ENCODE measurements around the gene MMP11.

GRCh38 chr22:23782703-23783102, 10.1 kb downstream of the MMP11 start:
- TF ChIP-seq MAFK (IDR thresholded peaks at IDR 0.05; ENCODE audit: low read depth, low read length) (no peak), CTCF (conservative IDR thresholded peaks at IDR 0.05; ENCODE audit: low read depth, low read length) (no peak), BHLHE40 (IDR thresholded peaks at IDR 0.05; ENCODE audit: low read depth, low read length) (no peak), CEBPB (IDR thresholded peaks at IDR 0.05; ENCODE audit: low read depth, low read length) (no peak), ELK1 (IDR thresholded peaks at IDR 0.05; ENCODE audit: borderline replicate concordance, low read depth, low read length) (no peak), FOS (IDR thresholded peaks at IDR 0.05; ENCODE audit: low read depth, low read length) (no peak), MAZ (IDR thresholded peaks at IDR 0.05; ENCODE audit: borderline replicate concordance, low read depth, low read length) (no peak), RCOR1 (IDR thresholded peaks at IDR 0.05; ENCODE audit: insufficient replicate concordance, low read length) (no peak), POLR2A (IDR thresholded peaks at IDR 0.05; ENCODE audit: low read depth, low read length) (no peak), MXI1 (IDR thresholded peaks at IDR 0.05; ENCODE audit: borderline replicate concordance, low read depth, low read length) (no peak)

Data from IMR-90 (cell line).